Caco-2 (cell line): ENCODE results near the gene PRSS27. TPM values are rescaled to one million over a fixed set of nuclear protein-coding genes. Genes with fewer than 3 reads are reported as not detected.

Experiments used
- BruUV-seq: library from RNA; stranded (reverse); fragments of 400-500 nt; replicated peaks from 2 replicates; lab custom pipeline; 2021; lab: Mats Ljungman, UMichigan
- CTCF ChIA-PET: fragments of 300-600 bp; sonication (Branson Sonifier 250); formaldehyde crosslinking; loops from one replicate; lab custom pipeline; 2022; ENCODE audit warnings: antibody characterized with exemption; lab: Charles Lee
- POLR2A ChIA-PET: fragments of 300-600 bp; sonication (Branson Sonifier 250); formaldehyde crosslinking; loops from one replicate; lab custom pipeline; 2022; ENCODE audit warnings: antibody characterized with exemption; lab: Charles Lee
- DNase-seq, 2 experiments: peaks; one replicate each; pipeline versions ENCODE4 v3.0.0 to v3.0.0-alpha.2; 2020 to 2022
- H3K27me3 ChIP-seq: replicated peaks from 2 replicates; pipeline ENCODE4 v1.6.0; 2011; ENCODE audit warnings: low read length; ENCODE audit not compliant: control insufficient read depth, insufficient read depth
- H3K36me3 ChIP-seq: 2 replicates; pipeline ENCODE4 v1.5.1; 2011; ENCODE audit warnings: low read length; ENCODE audit not compliant: control insufficient read depth, insufficient read depth
- H3K4me1 ChIP-seq: fragments of 250-450 bp; sonication (Bioruptor Pico); 2 replicates; pipeline ENCODE4 v1.5.1; 2020; ENCODE audit warnings: mild to moderate bottlenecking
- H3K4me3 ChIP-seq: 2 replicates; pipeline ENCODE4 v1.5.1; 2011; ENCODE audit warnings: low read depth, mild to moderate bottlenecking, control low read depth, low read length
- H3K9me3 ChIP-seq: fragments of 250-450 bp; sonication (Bioruptor Pico); 2 replicates; pipeline ENCODE4 v1.5.1; 2020; ENCODE audit warnings: mild to moderate bottlenecking, moderate library complexity
- H3K27ac Mint-ChIP-seq: one replicate; pipeline ENCODE4 v1.8.0; 2022; ENCODE audit warnings: mixed read lengths; ENCODE audit not compliant: unreplicated experiment
- H3K27me3 Mint-ChIP-seq: one replicate; pipeline ENCODE4 v1.8.0; 2022; ENCODE audit warnings: mixed read lengths; ENCODE audit not compliant: insufficient read depth, unreplicated experiment
- H3K36me3 Mint-ChIP-seq: one replicate; pipeline ENCODE4 v1.8.0; 2022; ENCODE audit warnings: mild to moderate bottlenecking, mixed read lengths; ENCODE audit not compliant: insufficient read depth, unreplicated experiment
- H3K4me1 Mint-ChIP-seq: one replicate; pipeline ENCODE4 v1.8.0; 2022; ENCODE audit warnings: low read depth, mixed read lengths; ENCODE audit not compliant: unreplicated experiment
- H3K4me3 Mint-ChIP-seq: one replicate; pipeline ENCODE4 v1.8.0; 2022; ENCODE audit warnings: mild to moderate bottlenecking, moderate library complexity, mixed read lengths; ENCODE audit not compliant: unreplicated experiment
- H3K9me3 Mint-ChIP-seq: one replicate; pipeline ENCODE4 v1.8.0; 2022; ENCODE audit warnings: mixed read lengths; ENCODE audit not compliant: unreplicated experiment
- CTCF ChIP-seq, 2 experiments: fragments of 200-600 bp in 1 of 2; IDR thresholded peaks; 1 replicate in 1 of 2; 2 replicates in 1 of 2; pipeline versions ENCODE4 v1.5.1 to v1.8.0; 2011 to 2022; ENCODE audit warnings: antibody characterized with exemption in 1 of 2, control low read depth in 1 of 2, inconsistent platforms in 1 of 2, low read depth in 1 of 2, low read length in 1 of 2, mild to moderate bottlenecking in 1 of 2, moderate library complexity in 1 of 2; ENCODE audit not compliant: insufficient read depth in 1 of 2, severe bottlenecking in 1 of 2, unreplicated experiment in 1 of 2
- intact Hi-C: fragments of 100-400 bp; cut with micrococcal nuclease; formaldehyde crosslinking; loops from one replicate; pipeline ENCODE4 v1.10.0; 2022; ENCODE audit not compliant: unreplicated experiment
- total RNA-seq: library from RNA; stranded (reverse); gene quantifications from 2 replicates; pipeline ENCODE4 v1.2.3, GENCODE V29; 2022

The PRSS27 gene
- total RNA-seq, 1 experiment from 2014 or later: 1.1 TPM

GRCh38 chr16:2717383-2718263 lies 2.4 kb downstream of the PRSS27 start:
- Mint-ChIP-seq H3K4me1 (no peaks in the 10 kb centered on the region), H3K27me3 (peaks cover 3% of the 10 kb centered on the region), H3K27ac (no peak overlapping the region), H3K36me3 (peaks cover 5% of the 10 kb centered on the region), H3K4me3 (no peak overlapping the region), H3K9me3 (no peaks in the 10 kb centered on the region)
- no TSS peak for BruUV-seq
- TF ChIP-seq CTCF (IDR thresholded peaks at IDR 0.05; ENCODE audit: insufficient read depth in 1 of 2, low read depth in 1 of 2, low read length in 1 of 2, severe bottlenecking in 1 of 2, unreplicated experiment in 1 of 2): no peak
- ChIA-PET POLR2A (no interaction called here), CTCF (no interaction called here)
- no peak for DNase-seq
- Histone ChIP-seq H3K9me3 (no peaks in the 10 kb centered on the region), H3K4me3 (no peak overlapping the region), H3K36me3 (no peaks in the 10 kb centered on the region), H3K27me3 (no peaks in the 10 kb centered on the region), H3K4me1 (peaks cover 25% of the 10 kb centered on the region)
- intact Hi-C loops: no loop called here

DNA sequence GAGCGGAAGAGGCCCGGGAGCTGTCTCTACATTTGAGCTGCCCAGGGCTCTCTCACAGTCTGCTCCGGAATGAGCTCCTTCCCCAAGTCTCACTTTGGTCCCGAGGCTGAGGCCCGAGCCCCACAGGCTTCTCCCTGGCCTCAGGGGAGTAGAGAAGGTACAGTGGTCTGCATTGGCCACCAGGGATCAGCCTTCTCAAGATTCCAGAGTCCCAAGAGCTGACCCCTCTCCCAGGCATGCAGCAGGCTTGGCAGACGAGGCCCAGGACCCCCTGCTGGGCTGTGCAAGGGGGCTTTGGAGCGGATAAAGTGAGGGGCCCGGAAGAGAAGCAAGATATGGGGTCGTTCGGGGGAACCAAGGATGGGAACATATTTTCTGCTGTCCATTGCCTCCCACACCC lies 3.1 kb downstream of the PRSS27 start:
- H3K36me3 Mint-ChIP-seq: peaks cover 6% of the 10 kb centered on the region
- TF ChIP-seq CTCF (IDR thresholded peaks at IDR 0.05; ENCODE audit: insufficient read depth in 1 of 2, low read depth in 1 of 2, low read length in 1 of 2, severe bottlenecking in 1 of 2, unreplicated experiment in 1 of 2): no peak
- H3K27me3 Mint-ChIP-seq: peaks cover 3% of the 10 kb centered on the region
- H3K9me3 Mint-ChIP-seq: no peaks in the 10 kb centered on the region
- no peak overlapping the region for H3K27ac Mint-ChIP-seq
- H3K36me3 ChIP-seq: no peaks in the 10 kb centered on the region
- no peaks in the 10 kb centered on the region for H3K4me1 Mint-ChIP-seq
- CTCF ChIA-PET: no interaction called here
- no peaks in the 10 kb centered on the region for H3K9me3 ChIP-seq
- no peaks in the 10 kb centered on the region for H3K27me3 ChIP-seq
- peaks cover 25% of the 10 kb centered on the region for H3K4me1 ChIP-seq
- H3K4me3 Mint-ChIP-seq: no peak overlapping the region
- BruUV-seq: no TSS peak
- intact Hi-C loops: no loop called here
- DNase-seq: no peak
- no peak overlapping the region for H3K4me3 ChIP-seq
- POLR2A ChIA-PET: no interaction called here

DNA sequence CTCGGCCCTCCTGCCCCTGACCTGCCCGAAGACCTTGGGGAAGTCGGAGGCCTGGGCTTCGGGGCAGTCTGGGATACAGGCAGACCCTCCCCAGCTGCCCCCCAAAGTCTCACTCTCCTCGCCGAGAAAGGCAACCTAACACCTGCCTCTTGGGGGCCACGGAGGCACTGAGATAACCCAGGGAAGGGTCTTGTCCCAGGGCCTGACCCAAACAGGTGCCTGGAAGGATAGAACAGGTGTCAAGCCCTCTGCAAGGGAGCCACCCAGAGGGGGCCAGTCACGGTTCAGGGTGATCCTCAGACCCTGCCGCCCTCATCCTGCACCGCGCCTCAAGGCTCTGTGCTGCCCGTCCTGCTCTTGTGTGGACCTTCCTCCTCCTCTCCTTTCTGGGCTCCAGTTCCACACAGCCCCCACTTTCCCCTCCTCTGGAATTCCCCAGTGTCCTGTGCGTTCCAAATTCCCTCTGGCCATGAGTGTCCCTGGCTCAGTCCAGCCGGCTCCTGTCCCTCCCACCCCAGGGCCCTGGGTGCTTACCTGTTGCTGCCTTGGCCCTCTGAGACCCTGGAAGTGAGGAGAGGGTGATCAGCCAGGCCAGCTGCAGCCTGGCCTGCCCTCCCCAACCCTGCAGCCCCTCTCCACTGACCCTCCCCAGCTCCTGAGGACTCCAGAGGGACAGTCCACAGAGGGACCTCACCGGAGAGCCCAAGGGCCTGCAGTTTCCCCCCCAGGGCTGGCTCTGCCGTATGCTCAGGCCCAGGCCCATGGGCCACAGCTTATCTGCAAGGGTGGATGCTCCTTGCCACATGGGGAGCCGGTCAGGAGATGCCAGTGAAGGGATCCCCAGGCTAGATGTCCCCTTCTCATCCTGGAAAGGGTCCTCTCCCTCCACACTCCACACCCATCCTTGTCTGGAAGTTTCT lies 3.8 kb downstream of the PRSS27 start:
- Mint-ChIP-seq H3K9me3 (no peaks in the 10 kb centered on the region), H3K27me3 (peaks cover 3% of the 10 kb centered on the region), H3K27ac (no peak overlapping the region), H3K36me3 (peaks cover 11% of the 10 kb centered on the region), H3K4me3 (no peak overlapping the region), H3K4me1 (no peaks in the 10 kb centered on the region)
- BruUV-seq: no TSS peak
- Histone ChIP-seq H3K27me3 (no peaks in the 10 kb centered on the region), H3K4me3 (no peak overlapping the region), H3K9me3 (no peaks in the 10 kb centered on the region), H3K4me1 (peaks cover 22% of the 10 kb centered on the region), H3K36me3 (no peaks in the 10 kb centered on the region)
- POLR2A ChIA-PET: no interaction called here
- intact Hi-C loops: no loop called here
- CTCF ChIA-PET: interaction anchor here (0.6 kb wide), 1 partner anchor 22 kb away, joined by 3 read pairs; no protein-coding TSS in a partner anchor
- no peak for TF ChIP-seq CTCF (IDR thresholded peaks at IDR 0.05; ENCODE audit: insufficient read depth in 1 of 2, low read depth in 1 of 2, low read length in 1 of 2, severe bottlenecking in 1 of 2, unreplicated experiment in 1 of 2)
- no peak for DNase-seq
